ENCODE results near the gene STKLD1. TPM values are rescaled to one million over a fixed set of nuclear protein-coding genes. Genes with fewer than 3 reads are reported as not detected.

STKLD1 gene
- total RNA-seq, 2 donors from 2014 or later, result 0.77 TPM; not detected in 1

DNA sequence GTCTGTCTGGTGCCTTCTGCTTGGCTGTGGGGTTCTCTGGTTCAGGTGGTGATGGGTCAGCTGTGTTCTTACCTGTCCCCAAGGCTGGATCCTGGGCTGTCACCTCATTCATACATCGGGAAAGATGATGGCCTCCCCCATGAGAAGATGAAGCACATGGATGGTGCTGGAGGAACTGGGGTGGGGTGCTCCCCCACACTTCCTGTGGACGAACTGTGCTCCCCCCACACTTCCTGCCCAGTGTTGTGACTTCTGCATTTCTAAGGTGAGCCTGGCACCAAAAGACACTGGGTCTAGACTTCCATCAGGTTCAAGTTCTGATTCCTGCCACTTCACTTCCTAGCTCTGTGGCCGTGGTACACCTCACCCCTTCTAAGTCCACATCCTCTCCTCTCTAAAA is 35.9 kb upstream of the STKLD1 start:
- H3K4me3 Mint-ChIP-seq, result no peak overlapping the region
- H3K9me3 Mint-ChIP-seq, result no peaks in the 10 kb centered on the region
- peak overlapping the region; percentile 24 for H3K27ac Mint-ChIP-seq
- no peaks in the 10 kb centered on the region for H3K4me1 Mint-ChIP-seq
- peaks cover 75% of the 10 kb centered on the region for H3K36me3 Mint-ChIP-seq (ENCODE audit: low read depth)
- no peak for ATAC-seq (replicated peaks)
- no peaks in the 10 kb centered on the region for H3K27me3 Mint-ChIP-seq

DNA sequence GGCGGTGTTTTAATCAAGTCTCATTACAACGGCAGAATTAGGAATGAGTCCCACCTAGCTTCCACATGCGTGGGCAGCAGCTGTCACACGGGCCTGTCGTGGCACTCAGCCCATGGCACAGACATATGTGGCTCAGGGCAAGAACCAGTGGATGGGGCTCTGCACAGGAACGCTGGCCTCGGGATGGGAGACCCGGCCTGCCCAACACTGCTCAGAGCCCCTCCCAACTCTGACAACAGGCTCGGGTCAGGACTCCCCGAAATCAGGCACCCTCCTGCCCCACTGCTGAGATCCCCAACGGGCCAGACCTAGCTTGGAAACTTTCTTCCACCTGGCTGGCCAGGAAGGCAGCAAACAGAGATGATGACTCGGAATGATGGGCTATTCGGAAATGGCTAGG is 35.2 kb upstream of the STKLD1 start:
- H3K27ac Mint-ChIP-seq, result peak overlapping the region; percentile 24
- H3K4me1 Mint-ChIP-seq, result no peaks in the 10 kb centered on the region
- H3K9me3 Mint-ChIP-seq, result no peaks in the 10 kb centered on the region
- peaks cover 75% of the 10 kb centered on the region for H3K36me3 Mint-ChIP-seq (ENCODE audit: low read depth)
- no peaks in the 10 kb centered on the region for H3K27me3 Mint-ChIP-seq
- no peak for ATAC-seq (replicated peaks)
- no peak overlapping the region for H3K4me3 Mint-ChIP-seq

DNA sequence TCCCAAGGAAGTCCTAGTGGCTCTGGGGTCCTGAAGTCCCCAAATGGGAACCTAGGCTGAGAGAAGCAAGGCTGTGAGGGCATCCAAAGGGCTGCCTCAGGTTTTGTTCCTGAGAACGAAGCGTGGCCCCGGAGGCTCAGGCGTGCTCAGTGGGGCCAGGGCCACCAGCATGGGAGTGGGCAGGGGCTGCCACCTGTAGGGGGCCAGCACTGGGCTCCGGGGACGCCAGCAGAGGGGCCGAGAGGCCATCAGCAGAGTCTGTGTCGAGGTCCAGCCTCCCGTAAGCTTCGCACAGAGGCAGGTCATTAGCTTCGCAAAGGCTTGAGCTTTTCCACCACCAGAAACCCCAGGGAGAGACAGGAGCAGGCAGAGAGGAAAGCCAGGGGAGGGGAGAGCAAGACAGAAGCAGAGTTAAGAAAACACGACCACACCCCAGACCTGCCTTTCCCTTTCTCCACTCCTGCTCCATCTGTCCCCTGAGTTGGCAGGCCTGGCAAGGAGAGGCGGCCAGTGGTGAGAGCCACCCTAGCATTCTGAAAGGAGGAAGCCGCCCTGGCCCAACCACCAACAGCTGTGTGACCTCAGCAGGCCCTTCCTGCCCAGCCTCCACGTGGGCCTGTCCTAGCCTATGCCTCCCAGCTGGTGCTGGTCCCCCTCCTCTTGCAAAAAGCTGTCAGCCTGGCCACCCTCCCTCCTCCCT is 34.6 kb upstream of the STKLD1 start:
- ATAC-seq (replicated peaks), result no peak
- Mint-ChIP-seq H3K4me1 (peaks cover 3% of the 10 kb centered on the region), H3K4me3 (no peak overlapping the region), H3K27me3 (no peaks in the 10 kb centered on the region), H3K27ac (peak overlapping the region; percentile 43), H3K36me3 (ENCODE audit: low read depth) (peaks cover 75% of the 10 kb centered on the region), H3K9me3 (no peaks in the 10 kb centered on the region)

DNA sequence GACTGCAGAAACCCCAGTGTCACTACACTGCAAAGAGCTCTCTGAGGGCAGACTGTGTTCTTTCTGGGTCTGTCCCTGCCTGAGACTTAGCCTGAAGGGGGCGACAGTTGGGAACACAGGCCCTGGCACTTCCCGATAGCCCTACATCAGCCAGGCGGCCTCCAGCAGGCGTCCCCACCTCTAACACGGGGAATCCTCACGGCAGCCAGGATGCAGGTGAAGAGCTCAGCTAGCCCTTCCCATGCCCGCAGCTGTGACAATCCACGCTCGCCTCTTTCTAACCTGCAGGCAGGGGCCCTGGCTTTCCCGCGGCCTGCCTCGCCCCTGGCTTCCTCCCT is 34.1 kb upstream of the STKLD1 start:
- no peak for ATAC-seq (replicated peaks)
- no peak overlapping the region for H3K4me3 Mint-ChIP-seq
- peaks cover 80% of the 10 kb centered on the region for H3K36me3 Mint-ChIP-seq (ENCODE audit: low read depth)
- H3K4me1 Mint-ChIP-seq, result peaks cover 8% of the 10 kb centered on the region
- H3K27ac Mint-ChIP-seq, result peak overlapping the region; percentile 43
- H3K9me3 Mint-ChIP-seq, result no peaks in the 10 kb centered on the region
- H3K27me3 Mint-ChIP-seq, result no peaks in the 10 kb centered on the region

DNA sequence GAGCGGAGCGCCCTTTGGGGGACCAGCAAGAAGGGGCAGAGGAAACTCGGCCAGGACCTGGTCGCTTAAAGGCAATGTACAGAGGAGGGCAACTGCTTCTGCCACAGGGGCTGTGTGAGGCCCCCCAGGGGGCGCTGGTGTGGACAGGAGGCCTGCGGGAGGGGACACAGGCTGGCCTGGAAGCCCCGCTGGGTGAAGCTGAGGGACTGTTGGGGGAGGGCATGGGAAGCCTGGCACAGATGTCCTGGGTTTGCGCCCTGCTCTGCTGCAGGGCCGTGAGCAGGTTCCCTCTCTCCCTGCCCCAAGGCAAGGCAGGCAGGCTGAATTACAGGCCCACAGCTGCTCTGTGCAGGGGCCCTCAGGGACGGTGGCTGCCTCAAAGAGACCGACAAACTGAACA is 33.6 kb upstream of the STKLD1 start:
- H3K4me1 Mint-ChIP-seq, result peaks cover 10% of the 10 kb centered on the region
- peaks cover 83% of the 10 kb centered on the region for H3K36me3 Mint-ChIP-seq (ENCODE audit: low read depth)
- H3K4me3 Mint-ChIP-seq, result no peak overlapping the region
- H3K27me3 Mint-ChIP-seq, result no peaks in the 10 kb centered on the region
- ATAC-seq (replicated peaks), result no peak
- H3K9me3 Mint-ChIP-seq, result no peaks in the 10 kb centered on the region
- no peak overlapping the region for H3K27ac Mint-ChIP-seq

DNA sequence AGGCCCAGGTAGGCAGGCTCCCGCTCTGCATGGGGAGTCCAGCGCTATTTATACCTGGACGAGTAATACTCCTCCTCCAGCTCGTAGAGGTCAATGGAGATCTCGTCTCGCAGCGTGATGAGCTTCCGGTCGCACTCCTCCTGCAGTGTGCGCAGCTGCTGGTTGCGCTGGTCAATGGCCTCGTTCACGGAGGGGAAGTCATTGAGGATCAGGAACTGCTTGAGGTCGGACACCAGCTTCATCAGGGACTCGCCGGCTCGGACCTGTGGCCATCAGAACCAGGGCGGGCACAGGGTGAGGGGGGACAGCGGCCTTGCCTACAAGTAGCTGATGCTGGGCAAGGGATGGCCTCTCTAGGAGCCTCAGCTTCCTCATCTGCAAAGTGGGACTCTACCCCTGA is 32.1 kb upstream of the STKLD1 start:
- H3K36me3 Mint-ChIP-seq (ENCODE audit: low read depth), result peaks cover 87% of the 10 kb centered on the region
- no peak for ATAC-seq (replicated peaks)
- no peaks in the 10 kb centered on the region for H3K27me3 Mint-ChIP-seq
- H3K9me3 Mint-ChIP-seq, result no peaks in the 10 kb centered on the region
- no peak overlapping the region for H3K4me3 Mint-ChIP-seq
- no peak overlapping the region for H3K27ac Mint-ChIP-seq
- H3K4me1 Mint-ChIP-seq, result peaks cover 13% of the 10 kb centered on the region

DNA sequence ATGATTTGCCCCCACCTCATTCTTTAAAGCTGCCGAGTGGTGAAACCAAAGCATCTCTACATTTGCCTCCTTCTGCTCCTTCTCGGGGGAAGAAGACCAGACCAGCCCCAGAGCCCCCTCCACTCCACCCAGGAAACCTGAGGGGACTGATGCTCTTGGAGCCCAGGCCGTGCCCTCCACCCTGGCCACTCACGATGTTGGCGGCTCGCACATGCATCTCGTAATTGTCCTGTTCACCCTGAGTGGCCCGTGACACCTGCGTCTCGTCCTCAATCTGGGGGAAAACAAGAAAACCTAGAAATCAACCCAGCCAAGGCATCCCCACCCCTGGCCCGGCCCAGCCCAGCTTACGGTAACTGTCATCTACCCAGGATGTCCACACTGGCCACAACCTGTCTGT is 31.2 kb upstream of the STKLD1 start:
- no peak overlapping the region for H3K4me3 Mint-ChIP-seq
- no peaks in the 10 kb centered on the region for H3K27me3 Mint-ChIP-seq
- H3K9me3 Mint-ChIP-seq, result no peaks in the 10 kb centered on the region
- no peak overlapping the region for H3K27ac Mint-ChIP-seq
- ATAC-seq (replicated peaks), result no peak
- H3K4me1 Mint-ChIP-seq, result peaks cover 22% of the 10 kb centered on the region
- peaks cover 87% of the 10 kb centered on the region for H3K36me3 Mint-ChIP-seq (ENCODE audit: low read depth)

DNA sequence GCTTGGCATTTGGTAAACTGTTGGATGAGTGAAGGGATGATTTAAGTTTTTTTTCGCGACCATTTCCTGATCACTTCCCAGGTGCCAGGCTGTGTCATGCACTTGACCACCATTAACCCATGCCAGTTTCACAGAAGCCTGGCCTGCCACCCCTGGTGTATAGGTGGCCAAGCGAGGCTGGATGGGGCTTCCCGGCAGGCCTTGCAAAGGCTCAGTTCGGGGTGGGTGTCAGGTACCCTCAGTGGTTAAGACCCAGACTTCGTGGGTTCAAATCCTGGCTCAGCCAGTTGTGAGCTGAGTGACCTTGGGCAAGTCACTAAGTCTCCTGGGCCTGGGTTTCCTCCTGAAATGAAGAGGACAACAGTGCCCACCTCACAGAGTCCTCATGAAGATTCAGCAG is 30.6 kb upstream of the STKLD1 start:
- no peaks in the 10 kb centered on the region for H3K9me3 Mint-ChIP-seq
- H3K36me3 Mint-ChIP-seq (ENCODE audit: low read depth), result peaks cover 88% of the 10 kb centered on the region
- H3K4me3 Mint-ChIP-seq, result no peak overlapping the region
- H3K27ac Mint-ChIP-seq, result no peak overlapping the region
- H3K27me3 Mint-ChIP-seq, result no peaks in the 10 kb centered on the region
- H3K4me1 Mint-ChIP-seq, result peaks cover 24% of the 10 kb centered on the region
- no peak for ATAC-seq (replicated peaks)

DNA sequence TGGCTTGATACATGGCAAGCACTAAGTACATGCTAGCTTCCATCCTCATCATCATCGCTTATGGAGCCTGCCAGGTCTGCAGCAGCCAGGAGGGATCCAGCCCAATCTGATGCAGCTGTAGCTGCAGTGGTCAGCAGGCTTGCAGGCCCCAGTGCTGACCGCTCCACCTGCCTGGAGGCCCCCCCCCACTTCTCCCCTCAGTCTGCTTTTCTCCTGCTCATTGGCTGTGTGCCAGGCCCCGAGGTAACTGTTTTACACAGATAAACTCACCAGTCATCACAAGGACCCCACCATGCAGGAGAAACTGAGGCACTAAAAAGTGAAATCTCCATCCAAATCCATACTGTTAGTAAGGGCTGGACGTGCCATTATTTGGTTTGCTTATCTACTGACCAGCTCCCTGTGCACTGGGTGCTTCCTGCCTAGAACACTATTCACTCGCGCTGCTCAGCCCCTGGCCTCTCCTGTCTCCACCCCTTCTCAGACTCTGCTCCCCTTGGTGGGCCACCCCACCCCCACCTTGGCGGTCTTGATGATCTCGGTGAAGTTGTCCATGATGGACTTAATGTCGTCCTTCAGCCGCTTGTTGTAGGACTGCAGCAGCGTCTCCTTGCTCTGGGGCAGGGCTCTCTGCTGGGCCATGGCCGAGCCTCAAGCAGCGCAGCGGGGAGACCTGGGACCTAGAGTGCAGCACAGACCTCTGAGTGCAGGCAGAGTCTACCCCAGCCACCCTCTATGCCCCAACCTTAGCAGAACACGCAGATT is 30.0 kb upstream of the STKLD1 start:
- H3K9me3 Mint-ChIP-seq, result no peaks in the 10 kb centered on the region
- H3K4me3 Mint-ChIP-seq, result peak overlapping the region; percentile 93
- peak overlapping the region; percentile 89 for H3K27ac Mint-ChIP-seq
- H3K4me1 Mint-ChIP-seq, result peaks cover 24% of the 10 kb centered on the region
- no peaks in the 10 kb centered on the region for H3K27me3 Mint-ChIP-seq
- H3K36me3 Mint-ChIP-seq (ENCODE audit: low read depth), result peaks cover 88% of the 10 kb centered on the region
- no peak for ATAC-seq (replicated peaks)

DNA sequence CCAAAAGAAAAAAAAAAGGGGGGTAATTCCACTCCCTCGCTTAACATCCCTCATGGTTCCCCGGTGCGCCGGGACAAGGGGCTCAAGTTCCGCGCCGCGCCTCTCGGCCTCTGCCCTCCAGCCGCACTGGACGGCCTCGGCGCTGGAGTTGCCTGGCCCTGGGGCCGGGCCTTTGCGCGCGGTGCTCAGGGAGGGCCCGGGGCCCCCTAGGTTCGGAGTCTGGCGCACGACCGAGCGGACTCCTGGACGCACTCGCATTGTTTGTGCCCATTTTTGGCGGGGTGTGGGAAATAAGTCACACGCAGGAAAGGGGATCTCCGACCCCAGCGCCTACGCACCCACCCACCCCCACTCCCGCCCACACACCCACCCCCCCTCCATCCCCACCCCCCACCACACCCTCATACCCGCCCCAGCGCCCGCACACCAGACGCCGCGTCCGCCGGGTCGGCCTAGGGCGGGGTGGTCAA is 28.6 kb upstream of the STKLD1 start:
- peak overlapping the region; percentile 99 for H3K27ac Mint-ChIP-seq
- peak; percentile 54 for ATAC-seq (replicated peaks)
- peaks cover 24% of the 10 kb centered on the region for H3K4me1 Mint-ChIP-seq
- no peaks in the 10 kb centered on the region for H3K9me3 Mint-ChIP-seq
- peaks cover 88% of the 10 kb centered on the region for H3K36me3 Mint-ChIP-seq (ENCODE audit: low read depth)
- H3K4me3 Mint-ChIP-seq, result peak overlapping the region; percentile 93
- H3K27me3 Mint-ChIP-seq, result no peaks in the 10 kb centered on the region

DNA sequence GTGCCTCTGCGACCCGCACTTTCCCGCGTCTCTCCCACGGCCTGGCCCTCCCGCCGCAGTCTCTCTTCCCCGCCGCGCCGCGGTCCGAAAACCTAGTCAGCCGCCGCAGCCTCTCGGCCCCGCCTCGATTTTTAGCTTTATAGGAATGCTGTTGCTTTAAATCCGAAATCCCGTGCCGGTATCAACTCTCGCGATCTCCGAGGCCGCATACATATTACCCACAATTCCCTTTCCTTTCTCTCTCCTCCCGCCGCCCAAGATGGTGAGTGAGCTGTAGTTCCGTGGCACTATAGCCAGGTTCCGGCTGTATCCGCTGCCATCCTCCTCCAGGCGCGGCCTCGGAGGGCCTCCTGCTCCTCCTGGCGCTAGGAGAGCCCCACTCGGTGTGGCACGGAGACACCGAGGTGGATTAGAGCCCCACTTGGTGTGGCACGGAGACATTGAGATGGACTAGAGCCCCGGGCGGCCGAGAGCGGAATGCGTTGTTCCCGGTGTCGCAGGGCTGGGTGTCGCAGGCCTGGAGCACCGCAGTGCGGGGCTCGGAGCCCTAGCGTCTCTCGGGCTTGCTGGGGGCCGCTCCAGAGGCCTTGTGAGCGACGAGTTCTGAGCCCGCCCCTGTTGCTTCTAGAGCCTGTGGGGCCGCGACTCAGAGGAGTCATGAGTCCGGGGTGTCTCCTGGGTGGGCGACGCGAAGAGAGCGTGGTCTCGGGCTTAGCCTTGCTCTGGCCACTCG is 28.0 kb upstream of the STKLD1 start, which contains the start of the genes MED22 and RPL7A:
TSS of gene MED22 (minus strand) at position 147 of the 733 bp plus-strand sequence. CDS start 1,469 bp downstream, outside the sequence.
TSS of gene RPL7A (plus strand) at position 234 of the 733 bp plus-strand sequence. CDS start at position 260, 26 bp downstream.
- Mint-ChIP-seq H3K36me3 (ENCODE audit: low read depth) (peaks cover 93% of the 10 kb centered on the region), H3K4me3 (peak within 1 kb of the TSS; percentile 93), H3K4me1 (peaks cover 27% of the 10 kb centered on the region)

DNA sequence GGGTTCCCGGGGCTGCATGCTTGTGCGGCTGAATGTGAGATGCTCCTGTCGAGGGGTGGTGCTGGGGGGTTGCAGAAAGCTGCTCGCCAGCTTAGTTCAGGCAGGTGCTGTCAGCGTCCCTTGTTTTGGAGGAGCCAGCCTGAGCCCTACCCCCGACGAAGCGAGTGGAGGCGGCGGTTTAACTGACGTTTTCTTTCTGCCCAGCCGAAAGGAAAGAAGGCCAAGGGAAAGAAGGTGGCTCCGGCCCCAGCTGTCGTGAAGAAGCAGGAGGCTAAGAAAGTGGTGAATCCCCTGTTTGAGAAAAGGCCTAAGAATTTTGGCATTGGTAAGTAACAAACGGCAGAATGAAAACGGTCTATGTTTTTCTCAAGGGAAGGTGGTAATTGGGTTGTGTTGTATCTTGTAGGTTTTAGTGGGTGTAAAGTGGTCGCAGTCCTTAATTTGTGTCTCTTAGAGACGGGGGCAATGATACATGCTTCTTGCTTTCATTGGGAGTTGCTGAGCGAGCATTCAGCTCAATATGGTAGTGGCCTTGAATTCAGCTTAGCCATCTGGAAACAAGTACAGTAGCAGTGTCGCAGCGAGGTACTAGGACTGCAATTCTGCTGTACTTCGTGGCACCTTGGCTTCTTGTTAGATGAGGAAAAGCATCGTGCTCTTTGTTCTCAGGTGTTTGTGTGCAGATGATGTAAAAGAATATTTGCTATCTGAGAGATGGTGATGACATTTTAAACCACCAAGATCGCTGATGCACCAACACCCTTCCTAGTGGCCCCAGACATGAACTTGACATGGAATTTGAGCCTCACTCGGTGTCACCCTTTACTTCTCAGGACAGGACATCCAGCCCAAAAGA is 27.2 kb upstream of the STKLD1 start:
- no peaks in the 10 kb centered on the region for H3K9me3 Mint-ChIP-seq
- peaks cover 30% of the 10 kb centered on the region for H3K4me1 Mint-ChIP-seq
- H3K36me3 Mint-ChIP-seq (ENCODE audit: low read depth), result peaks cover 92% of the 10 kb centered on the region

More for the DNA sequence above, 28.0 kb upstream of the STKLD1 start, which contains the start of the genes MED22 and RPL7A:
- no peaks in the 10 kb centered on the region for H3K9me3 Mint-ChIP-seq
- H3K27ac Mint-ChIP-seq, result peak within 1 kb of the TSS; percentile 99
- peak; percentile 86 for ATAC-seq (replicated peaks)
- H3K27me3 Mint-ChIP-seq, result no peaks in the 10 kb centered on the region

DNA sequence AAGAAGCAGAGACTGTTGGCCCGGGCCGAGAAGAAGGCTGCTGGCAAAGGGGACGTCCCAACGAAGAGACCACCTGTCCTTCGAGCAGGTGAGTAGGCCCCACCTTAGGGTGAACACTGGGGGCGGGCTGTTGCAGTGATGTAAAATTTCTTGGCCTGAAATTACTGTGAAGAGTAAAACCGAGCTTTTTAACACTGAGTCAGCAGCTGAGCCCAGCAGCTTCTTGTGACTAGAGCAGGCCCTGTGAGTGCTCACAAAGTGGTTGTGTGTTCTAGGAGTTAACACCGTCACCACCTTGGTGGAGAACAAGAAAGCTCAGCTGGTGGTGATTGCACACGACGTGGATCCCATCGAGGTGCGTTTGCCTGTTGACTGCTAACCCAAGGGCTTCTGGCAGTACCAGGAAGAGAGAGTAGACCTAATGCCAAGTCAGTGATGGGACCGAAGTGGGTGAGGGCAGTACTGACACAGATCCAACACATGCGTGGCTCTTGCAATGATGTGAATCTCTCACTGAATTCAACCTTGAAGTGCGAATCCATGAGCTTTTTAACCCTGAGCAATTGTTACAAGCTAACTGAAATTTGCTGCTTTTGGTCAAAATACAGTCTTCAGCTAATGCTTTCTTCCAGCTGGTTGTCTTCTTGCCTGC is 26.1 kb upstream of the STKLD1 start:
- Mint-ChIP-seq H3K36me3 (ENCODE audit: low read depth) (peaks cover 80% of the 10 kb centered on the region), H3K9me3 (no peaks in the 10 kb centered on the region), H3K27me3 (no peaks in the 10 kb centered on the region), H3K27ac (peak overlapping the region; percentile 99), H3K4me1 (peaks cover 30% of the 10 kb centered on the region), H3K4me3 (peak overlapping the region; percentile 93)
- ATAC-seq (replicated peaks), result peak; percentile 18

More for the DNA sequence above, 27.2 kb upstream of the STKLD1 start:
- no peak for ATAC-seq (replicated peaks)
- H3K4me3 Mint-ChIP-seq, result peak overlapping the region; percentile 93
- H3K27ac Mint-ChIP-seq, result peak overlapping the region; percentile 99
- no peaks in the 10 kb centered on the region for H3K27me3 Mint-ChIP-seq
